Measurements from ENCODE around the gene HSPA1B.

- TF ChIP-seq CTCF (IDR thresholded peaks at IDR 0.05; ENCODE audit: low read depth, low read length, poor library complexity, severe bottlenecking) (no peak), EZH2phosphoT487 (IDR thresholded peaks at IDR 0.05; ENCODE audit: borderline replicate concordance, low read length) (no peak)
Observed at GRCh38 chr6:31862344-31863235, 35.1 kb downstream of the HSPA1B start, which contains the start of gene NEU1.
